Esophagus (tissue), 2 donors: ENCODE results near the gene IL2RG. TPM values are rescaled to one million over a fixed set of nuclear protein-coding genes. Genes with fewer than 3 reads are reported as not detected.

Experiments used
- H3K27ac ChIP-seq, 2 donors: one replicate each; pipeline ENCODE4 v1.5.1; 2013; ENCODE audit warnings: low read depth in 2 of 2, mild to moderate bottlenecking in 2 of 2, inconsistent platforms in 1 of 2, low read length in 1 of 2, moderate library complexity in 1 of 2
- H3K27me3 ChIP-seq, 2 donors: one replicate each; pipeline ENCODE4 v1.6.1; 2013; ENCODE audit warnings: low read length in 2 of 2, control low read depth in 1 of 2, mild to moderate bottlenecking in 1 of 2; ENCODE audit not compliant: insufficient read depth in 2 of 2, control insufficient read depth in 1 of 2
- H3K36me3 ChIP-seq, 2 donors: one replicate each; pipeline ENCODE4 v1.6.1; 2013; ENCODE audit warnings: low read length in 1 of 2; ENCODE audit not compliant: control insufficient read depth in 2 of 2, insufficient read depth in 2 of 2
- H3K4me1 ChIP-seq, 2 donors: one replicate each; pipeline ENCODE4 v1.6.1; 2013; ENCODE audit warnings: low read length in 1 of 2; ENCODE audit not compliant: control insufficient read depth in 2 of 2, insufficient read depth in 2 of 2
- H3K4me3 ChIP-seq, 2 donors: one replicate each; pipeline ENCODE4 v1.5.1; 2013; ENCODE audit warnings: low read length in 2 of 2, mild to moderate bottlenecking in 2 of 2, low read depth in 1 of 2, moderate library complexity in 1 of 2
- H3K9me3 ChIP-seq, 2 donors: one replicate each; pipeline ENCODE4 v1.6.1; 2013; ENCODE audit warnings: mild to moderate bottlenecking in 2 of 2, low read depth in 1 of 2, low read length in 1 of 2, moderate library complexity in 1 of 2; ENCODE audit not compliant: control insufficient read depth in 2 of 2, insufficient read depth in 1 of 2
- WGBS, 2 donors: extraction: QIAGEN DNeasy Blood & Tissue Kit; methylation state at CpG; one replicate each; pipeline ENCODE4 v1.1.7; 2013; 5-methylcytosine and 5-hydroxymethylcytosine counted together
- polyA plus RNA-seq, 2 donors: library from polyadenylated mRNA; stranded (reverse); fragments of 200-250 nt; gene quantifications; one replicate each; pipeline ENCODE4 v1.2.3, GENCODE V29; 2013
- donor health status: healthy with polysubstance abuse.
- donor health status: Bipolar disorder and iron deficiency.

IL2RG gene
- polyA plus RNA-seq, 2 donors, result 9.2 to 23.1 TPM

GRCh38 chrX:71082124-71082647 is 29.2 kb downstream of the IL2RG start:
- 82 to 85% methylated on average over 5 of the region's 5 CpGs for WGBS, 2 donors
- Histone ChIP-seq H3K9me3 (no peaks in the 10 kb centered on the region), H3K36me3 (no peaks in the 10 kb centered on the region), H3K27ac (no peak overlapping the region), H3K27me3 (no peaks in the 10 kb centered on the region), H3K4me3 (no peak overlapping the region), H3K4me1 (no peaks in the 10 kb centered on the region)

GRCh38 chrX:71081330-71082123 is 29.9 kb downstream of the IL2RG start:
- Histone ChIP-seq H3K27me3 (no peaks in the 10 kb centered on the region), H3K4me1 (no peaks in the 10 kb centered on the region), H3K9me3 (no peaks in the 10 kb centered on the region), H3K4me3 (no peak overlapping the region), H3K27ac (no peak overlapping the region), H3K36me3 (no peaks in the 10 kb centered on the region)
- 33 to 38% methylated on average over 3 of the region's 3 CpGs for WGBS, 2 donors

DNA sequence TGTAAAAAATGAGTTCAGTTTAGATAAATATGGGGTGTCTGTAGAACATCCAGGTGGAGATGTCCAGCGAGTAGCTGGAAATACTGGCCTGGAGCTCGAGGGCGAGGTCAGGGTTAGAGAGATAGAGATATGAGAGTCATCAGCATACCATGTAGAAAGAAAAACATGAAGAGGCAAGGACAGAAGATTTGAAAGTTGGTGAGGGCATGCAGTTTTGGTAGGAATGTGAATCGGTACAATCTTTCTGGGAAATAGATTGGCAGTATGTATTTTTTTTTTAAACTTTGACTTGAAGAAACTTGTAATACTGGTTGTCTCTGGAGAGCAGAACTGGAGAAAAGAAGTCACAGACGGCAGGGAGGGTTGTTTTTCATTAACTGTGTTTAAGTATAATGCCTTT is 40.8 kb downstream of the IL2RG start:
- Histone ChIP-seq H3K36me3 (no peaks in the 10 kb centered on the region), H3K9me3 (peaks cover 0 to 2% of the 10 kb centered on the region in 2 donors), H3K27me3 (no peaks in the 10 kb centered on the region), H3K4me1 (no peaks in the 10 kb centered on the region), H3K4me3 (no peak overlapping the region), H3K27ac (no peak overlapping the region)
- 51 to 59% methylated on average over 5 of the region's 5 CpGs for WGBS, 2 donors

DNA sequence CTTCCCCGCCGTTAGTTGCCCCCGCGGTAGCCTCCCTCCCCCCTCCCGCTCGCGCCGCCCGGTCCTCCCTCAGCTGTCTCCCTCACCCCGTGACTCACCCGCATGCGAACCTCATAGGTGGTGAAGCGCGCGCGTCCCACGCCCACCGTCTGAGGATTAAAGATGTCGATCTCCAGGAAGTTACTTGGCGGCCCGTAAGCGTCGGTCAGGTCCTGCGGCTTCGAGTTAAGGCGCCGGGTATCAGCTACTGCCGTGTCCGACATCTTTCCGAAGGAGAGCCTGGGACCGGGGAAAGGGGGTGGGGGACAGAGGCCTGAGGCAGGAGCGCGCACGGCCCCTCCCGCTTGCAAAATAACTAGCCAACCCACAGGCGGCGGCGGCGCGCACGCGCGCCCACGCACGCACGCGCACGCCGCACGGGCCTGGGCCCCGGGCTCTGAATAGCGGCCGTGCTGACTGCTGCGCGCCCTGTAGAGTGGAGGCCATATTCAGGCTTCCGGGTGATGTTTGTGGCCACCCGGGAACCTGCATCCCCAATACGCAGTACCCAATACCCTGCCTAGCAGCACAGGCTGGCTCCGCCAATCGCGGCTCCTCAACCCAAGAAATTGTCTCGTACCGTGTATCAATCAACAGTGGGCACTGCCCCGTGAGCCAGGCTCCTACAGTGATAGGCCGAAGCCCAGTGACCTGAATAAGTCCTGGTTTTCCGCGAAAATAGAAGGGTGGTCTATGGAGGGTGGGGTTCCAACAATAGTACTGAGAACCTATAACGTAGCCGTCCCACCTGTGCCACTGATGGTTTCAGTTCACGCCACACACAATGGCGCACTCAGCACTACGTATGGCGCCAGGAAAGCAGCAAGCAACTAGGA is 43.1 kb downstream of the IL2RG start, which contains the start of gene SNX12:
SNX12 (minus strand) TSS at position 291 of the 875 bp plus-strand sequence; CDS start at position 263, 28 bp downstream.
- whole genome bisulfite sequencing, 2 donors, result 1 to 26% methylated on average over 49 to 73 of the region's 73 CpGs
- Histone ChIP-seq H3K27ac (peak within 1 kb of the TSS; percentile 84 to 89), H3K9me3 (peaks cover 0 to 2% of the 10 kb centered on the region in 2 donors), H3K4me3 (peak within 1 kb of the TSS; percentile 56 to 65), H3K36me3 (no peaks in the 10 kb centered on the region), H3K27me3 (no peaks in the 10 kb centered on the region), H3K4me1 (no peaks in the 10 kb centered on the region)

GRCh38 chrX:71067712-71068043 is 43.7 kb downstream of the IL2RG start:
- Histone ChIP-seq H3K27me3 (no peaks in the 10 kb centered on the region), H3K9me3 (peaks cover 0 to 2% of the 10 kb centered on the region in 2 donors), H3K36me3 (no peaks in the 10 kb centered on the region), H3K4me3 (peak overlapping the region; percentile 56 to 65), H3K4me1 (no peaks in the 10 kb centered on the region), H3K27ac (peak overlapping the region; percentile 84 to 89)
- WGBS, 2 donors, result 1 to 29% methylated on average over 10 of the region's 10 CpGs

- Histone ChIP-seq H3K4me1 (no peaks in the 10 kb centered on the region), H3K27me3 (no peaks in the 10 kb centered on the region), H3K36me3 (no peaks in the 10 kb centered on the region), H3K27ac (peak overlapping the region; percentile 84 to 89), H3K9me3 (peaks cover 0 to 2% of the 10 kb centered on the region in 2 donors), H3K4me3 (peak overlapping the region; percentile 56 to 65)
- 8 to 30% methylated on average over 2 of the region's 2 CpGs for WGBS, 2 donors
Observed at GRCh38 chrX:71067089-71067488, 44.3 kb downstream of the IL2RG start.

GRCh38 chrX:71060127-71060526 is 51.2 kb downstream of the IL2RG start:
- no peak overlapping the region for H3K27ac ChIP-seq
- no peak overlapping the region for H3K4me3 ChIP-seq
- no peaks in the 10 kb centered on the region for H3K4me1 ChIP-seq
- peaks cover 0 to 9% of the 10 kb centered on the region in 2 donors for H3K36me3 ChIP-seq
- H3K9me3 ChIP-seq, result no peaks in the 10 kb centered on the region
- no peaks in the 10 kb centered on the region for H3K27me3 ChIP-seq

DNA sequence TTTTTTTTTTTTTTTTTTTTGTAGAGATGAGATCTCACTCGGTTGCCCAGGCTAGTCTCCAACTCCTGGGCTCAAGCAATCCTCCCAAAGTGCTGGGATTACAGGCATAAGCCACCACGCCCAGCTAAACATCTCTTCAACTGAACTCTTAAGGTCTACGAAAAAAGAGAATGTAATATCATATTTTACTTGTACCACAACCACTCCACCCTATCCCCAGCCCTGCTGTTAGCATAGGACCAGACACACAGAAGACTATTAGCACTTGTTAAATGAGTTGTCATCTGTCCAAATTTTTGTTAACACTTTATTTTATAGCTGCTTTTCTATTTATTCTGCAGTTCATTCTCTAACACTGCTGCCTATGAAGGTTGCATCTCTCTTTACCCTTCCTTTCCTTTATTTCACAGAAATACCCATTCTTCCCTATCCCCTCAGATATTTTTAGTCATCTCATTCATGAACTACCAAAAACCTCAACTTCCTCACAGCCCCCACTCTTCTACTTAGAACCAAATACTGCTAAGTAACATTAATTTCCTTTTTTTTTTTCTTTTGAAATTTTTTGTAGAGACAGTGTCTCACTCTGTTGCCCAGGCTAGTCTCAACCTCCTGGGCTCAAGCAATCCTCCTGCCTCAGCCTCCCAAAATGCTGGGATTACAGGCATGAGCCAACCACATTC is 53.4 kb downstream of the IL2RG start:
- 65 to 66% methylated on average over 3 of the region's 3 CpGs for WGBS, 2 donors
- no peak overlapping the region for H3K4me3 ChIP-seq
- H3K4me1 ChIP-seq, result no peaks in the 10 kb centered on the region
- no peaks in the 10 kb centered on the region for H3K9me3 ChIP-seq
- H3K27ac ChIP-seq, result no peak overlapping the region
- H3K27me3 ChIP-seq, result no peaks in the 10 kb centered on the region
- H3K36me3 ChIP-seq, result peaks cover 0 to 9% of the 10 kb centered on the region in 2 donors
